Measurements from ENCODE around the gene RPS14.
"Not testable (repeated sequence)": the region's sequence is repeated elsewhere in the genome, so short reads cannot be mapped to it uniquely, and the experiment has no call there.

The RPS14 gene

GRCh38 chr5:150413902-150414790 is 35.4 kb downstream of the RPS14 start:
- H3K27me3 ChIP-seq (ENCODE audit: control insufficient read depth, insufficient read depth, low read length); H3K4me1 ChIP-seq (ENCODE audit: control insufficient read depth, insufficient read depth, low read length); H3K4me3 ChIP-seq (ENCODE audit: low read length); H3K9ac ChIP-seq (ENCODE audit: low read length); H3K36me3 ChIP-seq (ENCODE audit: control insufficient read depth, insufficient read depth, low read length); H3K27ac ChIP-seq (ENCODE audit: low read depth, low read length): not testable (repeated sequence)

GRCh38 chr5:150413176-150413901 is 36.2 kb downstream of the RPS14 start:
- H3K27ac ChIP-seq (ENCODE audit: low read depth, low read length): peak overlapping the region; percentile 70
- H3K27me3 ChIP-seq (ENCODE audit: control insufficient read depth, insufficient read depth, low read length): no peaks in the 10 kb centered on the region
- H3K9ac ChIP-seq (ENCODE audit: low read length): peak overlapping the region; percentile 36
- H3K4me1 ChIP-seq (ENCODE audit: control insufficient read depth, insufficient read depth, low read length): peaks cover 9% of the 10 kb centered on the region
- H3K36me3 ChIP-seq (ENCODE audit: control insufficient read depth, insufficient read depth, low read length): no peaks in the 10 kb centered on the region
- peak overlapping the region; percentile 58 for H3K4me3 ChIP-seq (ENCODE audit: low read length)

GRCh38 chr5:150412319-150413175 is 37.0 kb downstream of the RPS14 start, which contains the start of gene CD74:
CD74 (minus strand) TSS chr5:150412910; CDS start chr5:150412749, 161 bp downstream.
- Histone ChIP-seq H3K27me3 (ENCODE audit: control insufficient read depth, insufficient read depth, low read length) (no peaks in the 10 kb centered on the region), H3K4me1 (ENCODE audit: control insufficient read depth, insufficient read depth, low read length) (peaks cover 9% of the 10 kb centered on the region)

GRCh38 chr5:150411245-150411979 is 38.1 kb downstream of the RPS14 start:
- peak overlapping the region; percentile 58 for H3K4me3 ChIP-seq (ENCODE audit: low read length)
- peaks cover 9% of the 10 kb centered on the region for H3K4me1 ChIP-seq (ENCODE audit: control insufficient read depth, insufficient read depth, low read length)
- peak overlapping the region; percentile 54 for H3K9ac ChIP-seq (ENCODE audit: low read length)
- H3K36me3 ChIP-seq (ENCODE audit: control insufficient read depth, insufficient read depth, low read length): peaks cover 4% of the 10 kb centered on the region
- peak overlapping the region; percentile 68 for H3K27ac ChIP-seq (ENCODE audit: low read depth, low read length)
- H3K27me3 ChIP-seq (ENCODE audit: control insufficient read depth, insufficient read depth, low read length): no peaks in the 10 kb centered on the region

More at GRCh38 chr5:150412319-150413175, 37.0 kb downstream of the RPS14 start, which contains the start of gene CD74:
- Histone ChIP-seq H3K36me3 (ENCODE audit: control insufficient read depth, insufficient read depth, low read length) (no peaks in the 10 kb centered on the region), H3K27ac (ENCODE audit: low read depth, low read length) (peak within 1 kb of the TSS; percentile 70), H3K4me3 (ENCODE audit: low read length) (peak within 1 kb of the TSS; percentile 58), H3K9ac (ENCODE audit: low read length) (peak within 1 kb of the TSS; percentile 54)

- no peaks in the 10 kb centered on the region for H3K27me3 ChIP-seq (ENCODE audit: control insufficient read depth, insufficient read depth, low read length)
- H3K27ac ChIP-seq (ENCODE audit: low read depth, low read length): peak overlapping the region; percentile 68
- peaks cover 9% of the 10 kb centered on the region for H3K4me1 ChIP-seq (ENCODE audit: control insufficient read depth, insufficient read depth, low read length)
- H3K9ac ChIP-seq (ENCODE audit: low read length): no peak overlapping the region
- peak overlapping the region; percentile 48 for H3K4me3 ChIP-seq (ENCODE audit: low read length)
- H3K36me3 ChIP-seq (ENCODE audit: control insufficient read depth, insufficient read depth, low read length): peaks cover 8% of the 10 kb centered on the region
These were observed 38.9 kb downstream of the RPS14 start for GRCh38 chr5:150410524-150411244.

GRCh38 chr5:150409638-150410523 is 39.7 kb downstream of the RPS14 start:
- Histone ChIP-seq H3K27me3 (ENCODE audit: control insufficient read depth, insufficient read depth, low read length) (no peaks in the 10 kb centered on the region), H3K4me3 (ENCODE audit: low read length) (peak overlapping the region; percentile 41), H3K36me3 (ENCODE audit: control insufficient read depth, insufficient read depth, low read length) (peaks cover 12% of the 10 kb centered on the region), H3K9ac (ENCODE audit: low read length) (no peak overlapping the region), H3K4me1 (ENCODE audit: control insufficient read depth, insufficient read depth, low read length) (peaks cover 9% of the 10 kb centered on the region), H3K27ac (ENCODE audit: low read depth, low read length) (peak overlapping the region; percentile 49)

- Histone ChIP-seq H3K36me3 (ENCODE audit: control insufficient read depth, insufficient read depth, low read length) (peaks cover 12% of the 10 kb centered on the region), H3K27ac (ENCODE audit: low read depth, low read length) (no peak overlapping the region), H3K9ac (ENCODE audit: low read length) (no peak overlapping the region), H3K27me3 (ENCODE audit: control insufficient read depth, insufficient read depth, low read length) (no peaks in the 10 kb centered on the region), H3K4me1 (ENCODE audit: control insufficient read depth, insufficient read depth, low read length) (peaks cover 9% of the 10 kb centered on the region), H3K4me3 (ENCODE audit: low read length) (no peak overlapping the region)
These were observed 41.2 kb downstream of the RPS14 start for GRCh38 chr5:150408231-150408943.

GRCh38 chr5:150407096-150407720 is 42.3 kb downstream of the RPS14 start:
- peaks cover 9% of the 10 kb centered on the region for H3K4me1 ChIP-seq (ENCODE audit: control insufficient read depth, insufficient read depth, low read length)
- H3K9ac ChIP-seq (ENCODE audit: low read length): no peak overlapping the region

GRCh38 chr5:150406723-150407095 is 42.8 kb downstream of the RPS14 start:
- no peaks in the 10 kb centered on the region for H3K27me3 ChIP-seq (ENCODE audit: control insufficient read depth, insufficient read depth, low read length)
- no peak overlapping the region for H3K9ac ChIP-seq (ENCODE audit: low read length)
- H3K4me1 ChIP-seq (ENCODE audit: control insufficient read depth, insufficient read depth, low read length): peaks cover 9% of the 10 kb centered on the region
- H3K4me3 ChIP-seq (ENCODE audit: low read length): no peak overlapping the region
- H3K36me3 ChIP-seq (ENCODE audit: control insufficient read depth, insufficient read depth, low read length): peaks cover 23% of the 10 kb centered on the region
- no peak overlapping the region for H3K27ac ChIP-seq (ENCODE audit: low read depth, low read length)

More at GRCh38 chr5:150407096-150407720, 42.3 kb downstream of the RPS14 start:
- H3K36me3 ChIP-seq (ENCODE audit: control insufficient read depth, insufficient read depth, low read length): peaks cover 23% of the 10 kb centered on the region
- no peak overlapping the region for H3K4me3 ChIP-seq (ENCODE audit: low read length)
- no peak overlapping the region for H3K27ac ChIP-seq (ENCODE audit: low read depth, low read length)
- H3K27me3 ChIP-seq (ENCODE audit: control insufficient read depth, insufficient read depth, low read length): no peaks in the 10 kb centered on the region

Measured in rectal smooth muscle tissue (tissue), 1 donor.